ENCODE measurements around the gene TRANK1.
"Not testable (repeated sequence)": the region's sequence is repeated elsewhere in the genome, so short reads cannot be mapped to it uniquely, and the experiment has no call there.

Gene TRANK1

DNA sequence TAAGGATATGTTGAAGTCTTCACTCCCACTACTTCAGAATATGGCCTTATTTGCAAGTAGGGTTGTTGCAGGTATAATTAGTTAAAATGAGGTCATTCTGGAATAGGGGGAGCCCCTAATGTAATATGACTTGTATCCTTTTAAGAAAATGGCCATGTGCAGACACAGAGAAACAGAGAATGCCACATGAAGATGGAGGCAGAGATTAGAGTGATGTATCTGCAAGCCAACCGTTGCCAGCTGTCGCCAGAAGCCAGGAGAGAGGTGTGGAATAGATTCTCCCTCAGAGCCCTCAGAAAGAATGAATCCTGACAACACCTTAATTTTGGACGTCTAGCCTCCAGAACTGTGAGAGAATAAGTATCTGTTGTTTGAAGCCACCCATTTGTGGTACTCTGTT, 11.3 kb upstream of the TRANK1 start:
- DNase-seq = no peak

DNA sequence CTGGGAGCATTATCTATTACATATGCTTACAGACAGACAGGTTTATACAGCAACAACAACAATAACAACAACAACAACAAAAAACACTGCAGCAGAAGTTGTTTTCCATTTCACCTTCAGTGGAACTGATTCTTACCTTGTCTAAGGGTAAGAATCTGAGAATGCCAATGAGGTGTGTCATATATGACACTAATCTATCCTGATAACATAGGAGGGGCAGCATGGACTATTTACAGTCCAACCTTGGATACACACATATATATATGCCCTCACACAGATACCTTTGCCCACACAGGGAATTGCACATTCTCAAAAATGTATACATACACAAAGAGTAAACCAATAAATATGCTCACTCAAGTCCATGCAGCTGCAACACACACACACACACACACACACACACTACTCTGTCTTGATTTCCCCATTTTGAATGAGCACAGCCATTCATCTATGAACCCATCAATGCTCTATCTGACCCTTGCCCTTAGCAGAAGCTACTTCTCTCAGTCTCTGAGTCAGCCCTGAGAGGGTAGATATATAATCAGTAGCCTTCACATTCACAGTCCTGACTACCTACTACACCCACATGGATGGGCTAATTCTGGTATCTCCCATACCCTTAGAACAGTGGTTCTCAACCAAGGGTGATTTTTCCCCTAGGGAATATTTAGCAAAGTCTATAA, 9.7 kb upstream of the TRANK1 start:
- DNase-seq = no peak

DNA sequence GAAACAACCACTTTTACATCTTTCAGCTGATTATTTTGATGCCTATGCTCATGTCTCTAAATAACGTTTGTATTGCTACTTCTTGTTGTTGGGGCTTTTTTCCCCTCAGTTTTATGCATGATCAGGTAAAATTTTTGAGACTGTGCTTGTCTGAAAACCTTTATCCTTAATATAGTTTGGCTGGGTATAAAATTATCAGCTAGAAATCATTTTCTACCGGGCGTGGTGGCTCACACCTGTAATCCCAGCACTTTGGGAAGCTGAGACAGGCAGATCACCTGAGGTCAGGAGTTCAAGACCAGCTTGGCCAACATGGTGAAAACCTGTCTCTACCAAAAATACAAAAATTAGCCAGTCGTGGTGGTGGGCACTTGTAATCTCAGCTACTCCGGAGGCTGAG, 3.0 kb upstream of the TRANK1 start:
- DNase-seq = not testable (repeated sequence)

DNA sequence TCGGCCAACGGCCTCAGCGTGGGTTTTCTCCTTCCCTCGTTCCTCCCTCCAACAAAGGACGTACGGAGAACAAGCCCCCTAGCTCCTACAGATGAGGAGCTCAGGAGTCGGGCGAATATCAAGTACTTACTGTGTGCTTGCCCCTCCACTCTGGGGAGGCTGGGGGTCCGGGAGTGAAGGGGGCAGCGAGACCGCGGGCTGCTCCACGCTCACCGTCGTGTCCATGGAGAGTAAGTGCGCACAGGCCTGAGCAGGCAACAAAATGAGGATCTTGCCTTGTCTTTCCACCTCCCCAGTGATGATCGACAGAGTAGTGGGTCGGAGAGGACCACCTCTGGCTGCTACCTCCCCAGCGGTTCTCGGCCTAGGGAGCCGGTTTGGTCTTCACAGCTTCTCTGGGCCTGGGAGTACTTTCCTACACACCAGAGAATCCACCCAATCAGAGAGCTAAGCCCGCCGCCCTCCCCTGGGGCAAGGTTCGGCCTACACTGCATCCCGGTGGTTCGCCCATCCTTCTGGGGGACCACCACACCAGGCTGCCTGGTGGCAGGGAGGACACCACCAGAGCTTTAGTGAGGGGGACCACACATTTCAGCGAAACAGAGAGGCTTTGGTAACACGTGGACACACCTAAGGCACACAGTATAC, 603 bp upstream of the TRANK1 start:
- no peak for DNase-seq

DNA sequence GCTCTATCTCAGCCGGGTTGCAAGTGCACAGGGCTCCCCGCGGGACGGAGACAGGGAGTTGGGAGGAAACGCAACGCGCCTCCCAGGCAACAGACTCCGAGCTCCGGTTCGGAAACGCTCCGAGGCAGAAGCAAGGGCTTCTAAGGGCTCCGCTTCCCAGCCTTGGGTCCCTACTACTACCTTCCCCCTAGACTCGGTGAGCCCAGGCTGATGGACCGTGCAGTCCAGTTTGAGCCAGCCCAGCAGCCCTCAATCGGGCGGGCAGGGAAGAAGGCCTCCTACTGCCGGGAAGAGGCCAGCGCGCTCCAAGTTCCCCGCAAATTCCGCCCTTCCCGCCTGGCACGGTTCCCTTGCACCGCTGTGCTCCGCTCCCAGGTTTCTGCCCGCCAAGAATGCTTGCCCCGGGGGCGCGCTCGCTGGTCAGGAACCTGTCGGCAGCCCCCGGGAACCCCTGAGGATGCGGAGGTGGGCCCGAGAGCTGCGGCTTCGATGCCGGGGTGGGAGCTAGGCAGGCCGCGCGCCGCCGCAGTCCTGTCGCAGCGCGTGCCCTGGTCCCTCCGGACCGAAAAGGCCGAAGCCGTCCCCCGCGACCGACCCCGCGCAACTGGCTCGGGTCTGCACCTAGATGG, 728 bp downstream of the TRANK1 start:
- peak; percentile 74 for DNase-seq

DNA sequence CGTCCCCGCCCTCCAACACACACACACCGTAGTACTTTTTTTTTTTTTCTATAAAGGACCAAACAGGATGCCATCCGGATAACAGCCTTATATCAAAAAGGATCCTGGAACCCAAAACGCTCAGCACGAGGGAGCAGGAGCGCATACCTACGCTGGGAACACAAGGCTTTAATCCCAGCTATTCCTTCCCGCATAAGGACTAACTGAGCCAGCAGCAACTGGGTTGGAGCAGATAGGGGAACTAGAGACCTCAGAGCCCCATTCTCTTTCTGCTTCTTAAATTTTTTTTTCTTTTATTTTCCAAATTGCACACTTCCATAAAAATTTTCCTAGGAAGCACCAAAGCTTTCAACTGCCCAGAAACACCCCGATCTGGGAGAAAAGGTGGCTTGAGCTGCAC, 1.3 kb downstream of the TRANK1 start:
- no peak for DNase-seq

DNA sequence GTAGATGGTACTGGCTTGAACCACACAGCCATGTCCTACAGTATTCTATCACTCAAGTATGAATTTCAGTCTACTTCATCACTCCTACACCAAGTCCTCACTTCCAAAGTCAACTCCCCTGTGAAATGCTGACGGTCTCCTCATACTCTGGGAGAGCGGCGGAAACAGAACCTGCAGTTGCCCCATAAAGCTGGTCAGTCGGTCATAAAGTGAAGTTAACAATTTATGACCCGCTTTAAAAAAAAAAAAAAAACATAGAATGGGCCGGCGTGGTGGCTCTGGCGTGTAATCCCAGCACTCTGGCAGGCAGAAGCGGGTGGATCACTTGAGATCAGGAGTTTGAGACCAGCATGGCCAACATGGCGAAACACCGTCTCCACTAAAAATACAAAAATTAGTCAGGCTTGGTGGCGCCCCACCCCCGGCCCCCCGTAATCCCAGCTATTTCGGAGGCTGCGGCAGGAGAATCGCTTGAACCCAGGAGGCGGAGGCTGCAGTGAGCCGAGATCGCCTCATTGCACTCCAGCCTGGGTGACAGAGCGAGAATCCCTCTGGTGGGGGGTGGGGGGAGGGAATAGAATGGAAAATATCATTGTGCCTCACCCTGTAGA, 2.1 kb downstream of the TRANK1 start:
- DNase-seq = no peak

DNA sequence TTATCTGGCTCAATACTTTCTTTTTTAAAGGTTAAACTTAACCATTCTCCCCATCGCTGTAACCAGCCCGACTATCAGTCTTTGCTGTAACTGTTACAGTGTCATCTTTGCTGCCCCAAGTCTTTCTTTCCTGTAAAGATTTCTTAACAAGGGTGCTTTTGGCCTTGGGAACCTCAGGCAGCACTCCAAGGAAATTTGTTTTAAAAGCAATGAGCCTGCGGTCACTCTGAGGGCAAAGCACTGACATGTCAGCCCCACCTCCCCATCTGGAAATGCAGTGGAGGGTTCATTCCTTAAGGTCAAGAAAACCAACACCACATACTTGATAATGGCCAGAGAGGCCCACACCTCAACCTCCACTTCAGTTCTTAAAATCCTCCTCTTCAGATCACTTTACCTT, 3.2 kb downstream of the TRANK1 start:
- DNase-seq = no peak

DNA sequence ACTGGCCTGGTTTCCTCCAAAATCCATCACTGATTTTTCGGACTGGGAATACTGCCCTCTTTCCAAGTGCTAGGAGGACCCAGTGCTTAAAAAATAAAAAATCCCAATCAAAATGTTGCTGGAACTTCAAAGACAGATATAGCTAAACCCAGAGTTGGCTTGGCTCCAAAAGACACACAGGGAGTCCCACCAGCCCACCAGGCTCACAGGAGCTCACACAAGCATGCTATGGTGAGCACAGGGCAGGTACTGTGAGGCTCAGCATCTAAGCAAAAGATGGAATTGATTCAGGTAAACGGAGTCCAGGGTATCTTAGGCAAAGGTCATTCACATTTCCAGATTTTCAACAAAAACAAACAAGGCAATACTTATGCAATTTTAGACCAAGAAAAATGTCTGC, 3.7 kb downstream of the TRANK1 start:
- DNase-seq = no peak

DNA sequence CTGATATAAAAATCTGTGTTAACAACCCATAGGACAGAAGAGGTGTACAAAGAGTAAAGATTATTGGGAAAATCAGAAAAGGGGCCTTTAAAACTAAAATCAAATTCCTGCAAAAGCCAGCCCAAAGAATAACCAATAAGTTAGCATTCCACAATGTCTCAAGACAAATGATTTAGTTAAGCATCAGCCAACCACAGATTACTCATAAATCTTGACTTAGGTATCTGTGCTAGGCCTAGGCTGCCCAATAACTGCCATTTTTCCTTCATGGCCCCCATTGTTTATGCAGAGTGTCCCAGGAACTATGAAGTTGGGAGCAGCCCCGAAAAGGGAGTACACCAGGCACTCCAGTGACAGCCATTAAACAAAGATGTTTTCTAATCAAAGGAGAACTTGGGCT, 7.4 kb downstream of the TRANK1 start:
- no peak for DNase-seq

DNA sequence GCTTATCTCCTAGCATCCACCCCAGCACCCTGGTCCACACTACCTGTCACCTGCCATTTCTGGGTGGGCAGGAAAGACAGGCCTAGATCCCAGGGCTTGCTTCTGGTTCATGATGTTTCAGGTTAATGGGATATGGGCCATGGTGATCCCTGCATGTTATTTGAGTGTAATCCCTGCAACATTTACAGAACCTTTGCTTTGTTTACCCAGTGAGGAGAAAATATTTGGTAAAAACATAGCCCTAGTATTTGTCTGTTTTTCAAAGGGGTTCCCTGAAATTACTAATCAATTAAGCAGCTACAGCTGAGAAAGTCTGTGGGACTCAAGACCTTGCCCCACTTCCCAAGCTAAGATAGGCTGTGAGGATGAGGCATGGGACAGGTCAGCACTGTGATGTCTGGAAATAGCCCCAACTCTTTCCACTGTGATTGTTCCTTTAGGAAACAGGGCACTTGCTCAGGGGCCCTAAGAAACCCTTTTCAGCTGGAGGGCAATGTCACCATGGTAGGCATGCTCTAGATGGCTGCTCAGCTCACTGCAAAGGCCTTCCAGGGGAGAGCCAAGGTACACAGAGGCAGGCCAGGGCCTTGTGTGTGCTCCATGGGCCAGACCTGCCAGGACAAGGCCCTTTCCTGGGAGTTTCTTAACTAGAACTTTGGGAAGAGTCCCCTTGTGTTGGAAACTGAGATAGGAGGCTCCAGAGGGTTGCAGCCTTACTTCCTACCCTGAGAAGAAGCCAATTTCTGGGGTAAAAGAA, 11.1 kb downstream of the TRANK1 start:
- no peak for DNase-seq

DNA sequence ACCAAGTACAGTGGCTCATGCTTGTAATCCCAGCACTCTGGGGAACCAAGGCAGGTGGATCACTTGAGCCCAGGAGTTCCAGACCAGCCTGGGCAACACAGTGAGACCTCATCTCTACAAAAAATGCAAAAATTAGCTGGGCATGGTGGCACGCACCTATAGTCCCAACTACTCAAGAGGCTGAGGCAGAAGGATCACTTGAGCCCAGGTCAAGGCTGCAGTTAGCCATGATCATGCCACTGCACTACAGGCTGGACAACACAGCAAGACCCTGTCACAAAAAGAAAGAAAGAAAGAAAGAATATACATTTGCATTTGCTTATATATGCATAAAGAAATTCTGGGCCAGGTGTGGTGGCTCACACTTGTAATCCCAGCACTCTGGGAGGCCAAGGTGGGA, 13.4 kb downstream of the TRANK1 start:
- not testable (repeated sequence) for DNase-seq

DNA sequence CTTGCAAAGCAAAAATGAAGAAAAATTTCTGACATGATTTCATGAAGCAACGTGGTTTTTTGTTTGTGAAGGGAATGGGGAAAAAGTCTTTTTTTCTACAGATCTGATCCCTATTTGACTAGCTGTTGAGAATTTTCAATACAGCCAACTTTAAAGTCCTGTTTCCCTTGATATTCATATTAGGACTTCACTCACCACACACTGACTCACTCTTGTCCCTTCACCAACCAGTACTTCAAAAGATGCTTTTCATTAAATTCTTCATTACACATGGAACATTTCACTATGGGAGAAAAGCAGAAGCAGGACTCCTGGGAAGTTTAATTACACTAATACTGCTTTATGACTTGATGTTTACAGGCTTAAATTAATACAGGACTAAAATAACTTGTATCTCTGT, 16.6 kb downstream of the TRANK1 start:
- DNase-seq = no peak

DNA sequence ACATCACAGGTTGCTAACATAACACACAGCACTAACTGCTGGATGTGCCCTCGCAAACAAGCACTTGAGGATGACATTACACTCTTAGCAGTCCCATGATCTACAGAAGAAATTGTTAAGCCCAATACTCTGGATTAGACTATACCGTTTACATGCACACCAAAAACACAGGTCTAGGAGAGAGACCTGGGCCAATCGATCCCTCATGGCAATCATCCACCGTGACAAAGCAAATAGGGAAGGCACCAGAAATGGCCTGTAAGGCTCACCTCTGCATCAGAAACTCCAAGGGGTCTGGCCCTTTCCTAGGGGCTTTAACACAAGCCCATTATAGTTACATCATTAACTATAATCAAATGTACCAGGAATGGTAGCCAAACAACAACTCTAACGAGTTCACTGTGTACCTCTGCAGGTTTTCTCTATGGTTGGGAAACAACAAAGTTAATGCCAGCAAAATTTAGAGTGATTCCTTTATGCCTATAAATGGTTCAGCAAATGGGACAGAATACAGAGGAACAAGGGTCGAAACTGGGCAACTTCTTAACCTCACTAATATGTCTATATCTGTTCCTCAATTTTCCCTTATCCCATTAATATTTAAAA, 18.5 kb downstream of the TRANK1 start:
- DNase-seq = no peak

DNA sequence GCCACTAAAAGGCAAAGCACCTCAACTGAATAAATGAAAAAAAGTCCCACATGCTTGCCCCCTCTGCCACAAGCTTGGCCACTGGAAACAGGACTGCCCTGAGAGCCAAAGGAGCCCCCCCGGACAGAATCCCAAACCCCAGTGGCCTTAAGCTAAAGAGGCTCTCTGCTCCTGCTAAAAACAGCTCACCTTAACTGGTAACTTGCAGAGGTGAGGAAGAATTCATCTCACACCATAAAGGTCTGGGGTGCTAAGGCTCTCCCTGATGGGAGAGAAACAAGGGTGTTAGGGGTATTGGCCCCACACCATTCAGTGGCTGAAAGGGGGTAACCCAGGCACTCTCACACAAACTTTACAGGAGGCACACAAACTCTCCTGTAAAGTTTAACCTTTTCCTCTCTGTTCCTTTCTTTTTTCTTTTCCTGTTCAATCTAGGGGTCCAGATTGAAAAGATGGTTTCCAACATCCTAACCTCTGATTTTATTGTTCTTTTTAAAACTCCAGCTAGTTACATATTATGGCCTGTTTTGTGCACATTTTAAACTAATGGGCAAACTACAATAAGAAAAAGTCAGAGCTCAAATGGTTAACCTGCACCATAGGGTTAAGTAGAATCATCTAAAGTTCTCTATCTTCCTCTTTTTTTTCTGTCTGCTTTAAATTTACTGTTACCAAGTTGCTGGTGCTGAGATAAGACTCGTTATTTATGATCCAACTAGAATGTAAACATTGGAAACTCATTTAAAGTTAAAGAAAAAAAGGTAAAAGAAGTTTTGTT, 19.9 kb downstream of the TRANK1 start:
- no peak for DNase-seq

DNA sequence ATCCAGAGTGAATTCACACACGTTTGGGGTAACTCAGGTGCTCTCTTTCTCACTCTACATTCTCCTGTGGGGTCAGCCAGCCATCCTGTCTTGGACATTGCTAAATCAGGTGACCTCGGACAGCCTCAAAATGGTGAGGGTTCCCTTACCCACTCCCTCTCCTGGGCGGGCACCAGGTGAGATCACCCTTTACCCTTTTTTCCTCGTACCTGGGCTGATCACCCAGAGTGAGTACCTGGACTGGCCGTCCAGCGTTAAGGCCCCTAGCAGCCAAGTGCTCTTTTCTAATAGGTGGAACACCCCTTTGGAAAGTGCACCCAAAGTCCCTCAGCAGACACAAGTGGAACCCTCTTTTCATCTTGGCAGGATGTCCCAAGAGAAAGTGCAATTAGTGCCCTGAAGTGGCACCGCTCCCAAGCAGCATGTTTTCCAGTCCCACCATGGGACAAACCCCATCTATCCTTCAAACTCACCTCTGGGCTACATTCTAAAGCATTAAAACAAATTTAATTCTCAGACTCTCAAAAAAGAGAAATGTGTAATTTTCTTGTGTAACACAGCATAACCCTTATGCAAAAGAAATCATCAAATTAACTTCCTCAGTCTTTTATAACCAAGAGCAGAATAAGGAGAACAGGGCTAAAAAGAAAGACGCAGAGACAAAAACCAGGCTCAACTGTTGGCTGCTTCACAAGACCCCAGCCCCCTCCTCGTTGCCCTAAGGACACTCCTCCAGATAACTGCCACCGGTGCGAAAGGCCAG, 20.7 kb downstream of the TRANK1 start:
- DNase-seq = no peak

DNA sequence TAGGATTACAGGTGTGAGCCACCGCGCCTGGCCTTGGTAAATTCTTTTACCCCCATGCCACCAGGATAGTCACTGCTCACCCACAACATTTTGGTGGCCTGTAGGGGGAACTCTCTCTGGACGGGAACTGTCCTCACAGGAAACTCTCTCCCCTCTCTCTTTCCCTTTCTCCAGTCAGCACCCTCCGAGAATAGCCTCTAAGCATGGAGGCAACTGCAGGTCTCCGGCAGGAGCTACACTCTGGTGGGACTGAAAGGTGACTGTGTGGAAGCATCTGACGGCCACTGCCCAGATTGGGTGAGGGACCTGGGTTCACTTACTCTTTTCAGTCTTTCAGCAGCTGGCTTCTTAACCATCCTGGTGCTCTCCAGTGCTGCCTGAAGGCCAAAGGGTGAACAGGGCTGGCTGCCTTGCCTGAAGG, 21.3 kb downstream of the TRANK1 start:
- no peak for DNase-seq

DNA sequence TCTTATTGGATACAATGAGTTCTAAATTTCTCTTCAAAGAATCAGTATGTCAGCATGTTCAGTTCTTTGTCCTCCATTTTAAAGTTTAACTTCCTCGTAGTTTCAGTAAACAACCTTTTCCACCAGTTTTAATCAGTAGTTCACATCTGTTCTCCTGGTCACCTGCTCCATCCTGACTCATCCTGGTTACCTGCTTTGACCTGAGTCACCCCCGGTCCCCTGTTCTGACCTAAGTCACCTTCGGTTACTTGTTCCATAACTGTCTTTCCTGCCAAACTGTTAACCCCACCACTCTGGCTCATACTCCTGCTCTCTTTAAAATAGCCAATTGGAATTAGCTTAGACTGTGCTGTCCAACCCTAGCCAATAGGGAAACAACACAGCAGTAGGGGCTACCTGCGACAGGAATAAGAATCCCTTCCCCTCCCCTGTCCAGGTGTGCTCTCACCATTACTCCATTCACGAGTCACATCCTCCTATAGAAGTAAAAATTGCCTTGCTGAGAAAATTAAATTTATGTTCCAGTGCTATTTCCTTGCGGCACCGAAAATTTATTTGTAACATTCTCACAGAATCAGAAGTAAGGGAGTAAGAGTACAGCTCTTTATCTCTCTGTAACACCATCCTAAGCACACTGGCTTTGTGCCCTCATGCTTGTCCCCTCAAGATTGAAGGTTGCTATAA, 23.8 kb downstream of the TRANK1 start:
- no peak for DNase-seq

DNA sequence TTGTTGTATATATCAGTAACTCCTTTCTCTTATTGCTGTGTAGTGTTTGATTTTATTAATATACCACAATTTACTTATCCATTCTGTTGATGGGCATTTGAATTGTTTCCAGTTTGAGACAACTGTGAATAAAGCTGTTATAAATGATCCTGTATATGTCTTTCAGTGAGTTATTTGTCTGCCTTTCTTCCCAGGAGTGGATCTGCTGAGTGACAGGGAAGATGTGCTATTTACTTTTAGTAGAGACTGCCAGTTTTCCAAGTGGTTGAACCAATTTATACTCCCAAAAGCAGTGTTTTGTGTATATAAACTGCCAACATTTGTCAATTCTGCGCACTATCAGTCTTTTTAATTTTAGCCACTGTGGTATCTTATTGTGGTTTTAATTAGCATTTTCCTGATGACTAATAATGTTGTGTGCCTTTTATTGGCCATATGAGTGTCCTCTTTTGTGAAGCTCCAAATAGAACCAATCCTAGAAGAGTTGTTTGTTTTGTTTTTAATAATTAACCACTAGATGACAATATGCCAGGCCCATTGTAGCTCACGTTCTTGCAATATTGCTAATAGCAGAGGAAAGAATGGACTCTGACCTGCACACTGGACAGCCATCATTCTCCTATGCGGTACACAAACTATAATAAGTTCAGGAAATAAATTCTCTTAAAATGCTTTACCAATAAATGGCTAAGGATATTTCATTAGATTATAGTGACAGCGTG, 25.3 kb downstream of the TRANK1 start:
- DNase-seq = no peak

DNA sequence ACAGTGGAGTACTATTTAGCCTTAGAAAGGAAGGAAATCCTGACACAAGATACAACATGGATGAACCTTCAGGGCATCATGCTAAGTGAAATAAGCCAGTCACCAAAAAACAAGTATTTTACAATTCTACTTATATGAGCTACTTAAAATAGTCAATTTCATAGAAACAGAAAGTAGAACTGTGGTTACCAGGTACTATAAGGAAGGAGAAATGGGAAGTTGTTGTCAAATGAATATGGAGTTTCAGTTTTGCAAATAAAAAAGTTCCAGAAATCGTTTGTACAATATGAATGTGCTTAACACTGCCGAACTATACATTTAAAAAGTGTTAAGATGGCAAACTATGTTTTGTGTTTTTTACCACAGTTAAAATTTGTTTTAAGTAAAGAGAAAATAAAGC, 26.8 kb downstream of the TRANK1 start:
- DNase-seq = no peak
